GM20000 (cell line): ENCODE measurements around the gene POMGNT1.
"Not testable (repeated sequence)": the region's sequence is repeated elsewhere in the genome, so short reads cannot be mapped to it uniquely, and the experiment has no call there.

Source experiments
- DNase-seq: peaks from one replicate; pipeline ENCODE4 v3.0.0; 2012; ENCODE audit warnings: low spot score
- TF ChIP-seq, protein P1 (sequence below): IDR thresholded peaks from 2 replicates; pipeline ENCODE4 v1.5.1; 2012; ENCODE audit warnings: mild to moderate bottlenecking, control low read depth; ENCODE audit errors: extremely low read depth, missing control alignments

The POMGNT1 gene

DNA sequence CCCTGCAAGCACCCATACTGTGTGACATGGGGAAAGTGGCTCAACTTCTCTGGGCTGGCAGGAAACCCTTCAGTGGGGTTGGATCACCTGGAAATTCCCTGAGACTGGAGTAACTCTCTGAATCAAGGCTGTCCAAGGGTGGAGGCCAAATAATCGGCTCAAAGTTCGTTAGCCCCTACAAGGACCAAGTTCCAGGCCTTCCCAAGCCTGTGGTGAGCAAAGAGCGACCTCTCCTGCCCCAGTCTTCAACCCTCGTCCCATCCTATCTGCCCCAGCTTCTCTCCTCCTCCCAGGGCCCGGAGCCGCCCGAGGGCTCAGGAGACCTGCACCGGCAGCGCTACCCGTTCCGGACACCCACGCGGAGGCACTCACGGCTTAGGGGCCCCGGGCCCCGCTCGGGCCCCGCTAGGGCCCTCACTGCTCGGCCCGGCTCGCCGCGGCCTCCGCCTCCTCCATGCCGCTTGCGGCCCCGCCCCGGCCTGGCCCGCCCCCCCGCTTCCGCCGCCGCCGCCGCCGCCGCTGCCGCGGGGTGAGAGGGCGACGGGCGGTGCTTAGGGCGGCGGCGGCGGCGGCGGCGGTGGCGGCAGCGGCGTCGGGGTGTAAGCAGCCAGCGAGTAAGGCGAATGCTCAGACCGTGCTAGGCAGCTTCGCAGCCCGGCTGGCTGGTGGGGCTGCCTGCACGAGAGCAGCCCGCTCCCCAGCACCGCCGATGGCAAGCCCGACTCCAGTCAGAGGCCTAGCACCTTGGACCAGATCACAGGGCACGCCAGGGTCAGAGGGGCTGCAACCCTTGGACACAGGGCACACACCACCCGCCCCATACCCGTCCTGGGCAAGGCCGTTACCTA lies at the start of gene POMGNT1:
Gene POMGNT1, minus strand, starts transcription at position 471 of the 848 bp plus-strand sequence. CDS start 613 bp downstream, outside the sequence.
- TF ChIP-seq, protein P1, sequence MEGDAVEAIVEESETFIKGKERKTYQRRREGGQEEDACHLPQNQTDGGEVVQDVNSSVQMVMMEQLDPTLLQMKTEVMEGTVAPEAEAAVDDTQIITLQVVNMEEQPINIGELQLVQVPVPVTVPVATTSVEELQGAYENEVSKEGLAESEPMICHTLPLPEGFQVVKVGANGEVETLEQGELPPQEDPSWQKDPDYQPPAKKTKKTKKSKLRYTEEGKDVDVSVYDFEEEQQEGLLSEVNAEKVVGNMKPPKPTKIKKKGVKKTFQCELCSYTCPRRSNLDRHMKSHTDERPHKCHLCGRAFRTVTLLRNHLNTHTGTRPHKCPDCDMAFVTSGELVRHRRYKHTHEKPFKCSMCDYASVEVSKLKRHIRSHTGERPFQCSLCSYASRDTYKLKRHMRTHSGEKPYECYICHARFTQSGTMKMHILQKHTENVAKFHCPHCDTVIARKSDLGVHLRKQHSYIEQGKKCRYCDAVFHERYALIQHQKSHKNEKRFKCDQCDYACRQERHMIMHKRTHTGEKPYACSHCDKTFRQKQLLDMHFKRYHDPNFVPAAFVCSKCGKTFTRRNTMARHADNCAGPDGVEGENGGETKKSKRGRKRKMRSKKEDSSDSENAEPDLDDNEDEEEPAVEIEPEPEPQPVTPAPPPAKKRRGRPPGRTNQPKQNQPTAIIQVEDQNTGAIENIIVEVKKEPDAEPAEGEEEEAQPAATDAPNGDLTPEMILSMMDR = no peak
- peak; percentile 98 for DNase-seq

DNA sequence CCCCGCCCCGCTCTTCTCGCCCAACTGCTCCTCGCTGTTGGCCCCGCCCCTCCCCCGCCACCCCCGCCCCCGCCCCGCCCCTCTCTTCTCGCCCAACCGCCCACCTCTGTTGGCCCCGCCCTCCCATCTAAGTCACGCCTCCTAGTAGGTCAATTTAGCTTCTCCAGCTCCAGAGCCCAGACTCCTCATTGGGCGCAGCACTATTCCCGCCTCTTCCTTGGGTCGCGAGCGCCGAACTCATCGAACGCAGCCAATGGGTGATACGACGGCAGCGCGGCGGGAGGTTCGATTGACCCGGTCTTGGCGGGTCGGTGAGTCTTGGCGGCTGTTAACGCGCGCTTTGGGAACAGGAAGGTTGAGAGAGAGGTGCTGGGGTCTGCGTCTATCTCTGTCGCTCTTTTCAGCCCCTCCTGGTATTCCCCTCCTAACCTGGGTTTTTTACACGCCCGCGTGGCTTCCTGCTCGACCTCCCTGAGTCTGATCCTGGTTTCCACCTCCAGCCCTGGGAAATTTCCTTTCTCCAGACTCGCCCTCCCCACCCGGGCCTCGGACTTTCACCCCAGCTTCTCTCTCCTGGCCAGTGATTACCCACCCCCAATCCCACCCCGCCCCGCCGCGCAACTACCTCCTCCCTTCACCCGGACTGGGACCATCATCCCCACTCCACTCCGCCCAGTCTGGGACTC lies 49.3 kb upstream of the POMGNT1 start, which contains the start of gene RAD54L:
Gene RAD54L, plus strand, starts transcription at position 328 of the 686 bp plus-strand sequence. CDS start 643 bp downstream, outside the sequence.
- DNase-seq = peak; percentile 98

DNA sequence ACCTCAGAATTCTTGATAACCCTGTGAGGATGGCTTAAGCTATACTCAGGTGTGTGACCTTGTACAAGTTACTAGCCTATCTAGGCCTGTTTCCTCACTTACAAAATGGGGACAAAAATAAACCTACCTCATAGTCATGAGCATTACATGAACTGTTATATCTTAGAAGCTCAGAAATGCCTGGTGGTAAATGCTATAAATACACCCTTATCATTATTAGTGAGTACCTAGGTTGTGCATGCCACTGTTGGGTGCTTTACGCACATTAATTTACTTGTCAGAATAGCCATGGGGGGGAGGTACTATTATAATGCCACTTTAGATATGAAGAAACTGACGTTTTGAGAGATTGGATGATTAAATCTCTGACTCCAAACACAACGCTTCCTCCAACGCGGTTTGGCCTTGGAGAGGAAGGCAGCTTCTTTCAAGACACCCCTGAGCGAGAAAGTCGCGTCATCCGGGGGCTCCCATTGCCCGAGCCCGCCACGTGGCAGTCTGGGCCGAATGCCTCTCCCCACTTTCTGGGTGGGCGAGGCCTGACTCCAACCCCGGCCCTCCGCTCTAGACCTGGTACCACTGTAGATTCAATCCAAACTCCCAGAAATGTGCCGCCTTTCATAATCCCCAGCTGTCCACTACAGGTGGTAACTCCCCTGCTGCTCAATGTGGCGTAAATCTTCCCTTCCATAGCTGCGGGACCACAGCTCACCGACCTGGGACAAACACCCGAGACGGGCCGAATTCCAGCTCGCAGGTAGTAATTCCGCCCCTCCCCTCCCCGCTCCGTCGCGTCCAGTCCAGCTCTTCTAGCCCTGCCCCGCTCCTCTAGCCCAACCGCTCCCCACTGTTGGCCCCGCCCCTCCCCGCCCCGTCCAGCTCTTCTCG lies 48.6 kb upstream of the POMGNT1 start:
- peak; percentile 56 for DNase-seq
- TF ChIP-seq, protein P1 = no peak

More for the DNA sequence above, 49.3 kb upstream of the POMGNT1 start, which contains the start of gene RAD54L:
- TF ChIP-seq, protein P1 = no peak

DNA sequence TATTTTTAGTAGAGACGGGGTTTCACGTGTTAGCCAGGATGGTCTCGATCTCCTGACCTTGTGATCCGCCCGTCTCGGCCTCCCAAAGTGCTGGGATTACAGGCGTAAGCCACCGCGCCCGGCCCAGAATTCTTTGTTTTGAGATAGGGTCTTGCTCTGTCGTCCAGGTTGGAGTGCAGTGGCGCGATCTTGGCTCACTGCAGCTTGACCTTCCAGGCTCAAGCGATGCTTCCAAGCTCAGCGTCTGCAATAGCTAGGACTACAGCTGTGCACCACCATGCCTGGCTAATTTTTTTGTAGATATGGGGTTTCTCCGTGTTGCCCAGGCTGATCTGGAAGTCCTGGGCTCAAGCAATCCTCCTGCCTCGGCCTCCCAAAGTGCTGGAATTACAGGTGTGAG lies 47.9 kb upstream of the POMGNT1 start:
- DNase-seq = not testable (repeated sequence)

DNA sequence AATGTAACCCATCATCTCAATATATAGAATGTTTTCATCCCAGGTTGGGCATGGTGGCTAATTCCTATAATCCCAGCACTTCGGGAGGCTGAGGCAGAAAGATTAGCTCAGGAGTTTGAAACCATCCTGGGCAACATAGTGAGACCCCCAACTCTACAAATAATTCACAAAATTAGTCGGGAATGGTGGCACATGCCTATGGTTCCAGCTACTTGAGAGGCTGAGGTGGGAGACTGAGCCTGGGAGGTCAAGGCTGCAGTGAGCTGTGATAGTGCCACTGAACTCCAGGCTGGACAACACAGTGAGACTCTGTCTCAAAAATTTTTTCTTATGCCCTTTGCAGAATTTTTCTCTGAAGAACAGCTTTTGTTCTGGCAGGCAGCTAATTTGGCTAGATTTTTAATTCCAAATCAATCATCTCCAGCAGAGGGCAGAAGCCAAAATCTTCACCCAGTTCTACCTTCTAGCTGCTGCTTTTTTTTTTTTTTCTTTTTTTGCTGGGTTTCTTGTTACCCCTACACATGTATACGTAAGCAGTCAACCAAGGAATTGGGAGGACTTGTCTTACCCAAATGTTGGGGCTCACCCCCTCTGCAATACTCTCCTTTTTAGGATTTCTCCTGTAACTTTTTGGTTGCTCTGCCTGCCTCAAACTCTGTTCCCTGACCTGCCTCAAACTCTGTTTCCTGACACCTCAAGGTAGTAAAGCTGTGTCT lies 46.6 kb upstream of the POMGNT1 start:
- DNase-seq = peak; percentile 74
- TF ChIP-seq, protein P1 = peak; percentile 19

DNA sequence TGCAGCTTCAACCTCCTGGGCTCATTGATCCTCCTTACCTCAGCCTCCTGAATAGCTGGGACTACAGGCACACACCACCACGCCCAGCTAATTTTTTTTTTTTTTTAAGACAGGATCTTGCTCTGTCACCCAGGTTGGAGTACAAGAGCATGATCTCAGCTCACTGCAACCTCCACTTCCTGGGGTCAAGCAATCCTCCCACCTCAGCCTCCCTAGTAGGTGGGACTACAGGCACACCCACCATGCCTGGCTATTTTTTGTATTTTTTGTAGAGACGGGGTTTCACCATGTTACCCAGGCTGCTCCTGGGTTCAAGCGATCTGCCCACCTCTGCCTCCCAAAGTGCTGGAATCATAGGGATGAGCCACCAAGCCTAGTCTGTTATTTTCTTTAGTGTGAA lies 45.6 kb upstream of the POMGNT1 start:
- not testable (repeated sequence) for DNase-seq

DNA sequence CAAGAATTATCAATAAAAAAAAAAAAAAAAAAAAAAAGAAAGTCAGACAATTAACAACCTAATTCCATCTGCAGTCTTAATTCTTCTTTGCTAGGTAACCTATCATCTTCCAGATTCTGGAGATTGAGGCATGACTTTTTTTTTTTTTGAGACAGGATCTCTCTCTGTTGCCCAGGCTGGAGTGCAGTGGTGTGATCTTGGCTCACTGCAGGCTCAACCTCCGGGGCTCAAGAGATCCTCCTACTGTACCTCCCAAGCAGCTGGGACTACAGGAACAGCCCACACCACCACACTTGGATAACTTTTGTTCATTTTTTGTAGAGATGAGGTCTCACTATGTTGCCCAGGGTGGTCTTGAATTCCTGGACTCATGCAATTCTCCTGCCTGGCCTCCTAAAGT lies 44.7 kb upstream of the POMGNT1 start:
- no peak for DNase-seq
- TF ChIP-seq, protein P1 = no peak

DNA sequence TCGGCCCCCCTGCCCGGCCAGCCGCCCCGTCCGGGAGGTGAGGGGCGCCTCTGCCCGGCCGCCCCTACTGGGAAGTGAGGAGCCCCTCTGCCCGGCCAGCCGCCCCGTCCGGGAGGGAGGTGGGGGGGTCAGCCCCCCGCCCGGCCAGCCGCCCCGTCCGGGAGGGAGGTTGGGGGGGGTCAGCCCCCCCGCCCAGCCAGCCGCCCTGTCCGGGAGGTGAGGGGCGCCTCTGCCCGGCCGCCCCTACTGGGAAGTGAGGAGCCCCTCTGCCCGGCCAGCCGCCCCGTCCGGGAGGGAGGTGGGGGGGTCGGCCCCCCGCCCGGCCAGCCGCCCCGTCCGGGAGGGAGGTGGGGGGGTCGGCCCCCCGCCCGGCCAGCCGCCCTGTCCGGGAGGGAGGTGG lies 43.5 kb upstream of the POMGNT1 start:
- not testable (repeated sequence) for DNase-seq

DNA sequence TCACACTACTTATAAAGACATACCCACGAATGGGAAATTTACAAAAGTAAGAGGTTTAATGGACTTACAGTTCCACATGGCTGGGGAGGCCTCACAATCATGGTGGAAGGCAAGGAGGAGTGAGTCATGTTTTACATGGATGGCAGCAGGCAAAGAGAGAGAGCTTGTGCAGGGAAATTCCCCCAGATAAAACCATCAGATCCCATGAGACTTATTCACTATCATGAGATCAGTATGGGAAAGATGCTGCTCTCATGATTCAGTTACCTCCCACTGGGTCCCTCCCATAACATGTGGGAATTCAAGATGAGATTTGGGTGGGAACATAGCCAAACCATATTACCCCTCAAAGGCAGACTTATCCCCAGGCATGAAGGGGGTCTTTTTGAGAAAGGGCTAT lies 40.6 kb upstream of the POMGNT1 start:
- not testable (repeated sequence) for DNase-seq
